Prostate gland (tissue), 2 donors: ENCODE results near the gene DAZAP1.

Experiments used
- CTCF ChIP-seq, 4 experiments: fragments of 200-600 bp in 2 of 4; fragments of 450-650 bp in 2 of 4; sonication (generic) in 2 of 4; IDR thresholded peaks; 1 replicate in 3 of 4; 2 replicates in 1 of 4; pipeline ENCODE4 v1.5.1; 2016 to 2019; ENCODE audit warnings: antibody characterized with exemption in 4 of 4, mild to moderate bottlenecking in 2 of 4, moderate library complexity in 2 of 4
- POLR2A ChIP-seq: fragments of 450-650 bp; IDR thresholded peaks from one replicate; pipeline ENCODE4 v1.6.1; 2016; ENCODE audit warnings: antibody characterized with exemption, mild to moderate bottlenecking

GRCh38 chr19:1374250-1374577, 33.2 kb upstream of the DAZAP1 start:
- no peak for TF ChIP-seq POLR2A
- TF ChIP-seq CTCF (IDR thresholded peaks at IDR 0.05), result no peak
